Measurements from ENCODE around the gene SHLD1. TPM values are rescaled to one million over a fixed set of nuclear protein-coding genes. Genes with fewer than 3 reads are reported as not detected.

SHLD1 gene
- total and polyA plus RNA-seq, 2 donors (not counting 3 experiments of a cell fraction or from before 2014, with no cell fraction given), result 4.7 to 6.3 TPM

DNA sequence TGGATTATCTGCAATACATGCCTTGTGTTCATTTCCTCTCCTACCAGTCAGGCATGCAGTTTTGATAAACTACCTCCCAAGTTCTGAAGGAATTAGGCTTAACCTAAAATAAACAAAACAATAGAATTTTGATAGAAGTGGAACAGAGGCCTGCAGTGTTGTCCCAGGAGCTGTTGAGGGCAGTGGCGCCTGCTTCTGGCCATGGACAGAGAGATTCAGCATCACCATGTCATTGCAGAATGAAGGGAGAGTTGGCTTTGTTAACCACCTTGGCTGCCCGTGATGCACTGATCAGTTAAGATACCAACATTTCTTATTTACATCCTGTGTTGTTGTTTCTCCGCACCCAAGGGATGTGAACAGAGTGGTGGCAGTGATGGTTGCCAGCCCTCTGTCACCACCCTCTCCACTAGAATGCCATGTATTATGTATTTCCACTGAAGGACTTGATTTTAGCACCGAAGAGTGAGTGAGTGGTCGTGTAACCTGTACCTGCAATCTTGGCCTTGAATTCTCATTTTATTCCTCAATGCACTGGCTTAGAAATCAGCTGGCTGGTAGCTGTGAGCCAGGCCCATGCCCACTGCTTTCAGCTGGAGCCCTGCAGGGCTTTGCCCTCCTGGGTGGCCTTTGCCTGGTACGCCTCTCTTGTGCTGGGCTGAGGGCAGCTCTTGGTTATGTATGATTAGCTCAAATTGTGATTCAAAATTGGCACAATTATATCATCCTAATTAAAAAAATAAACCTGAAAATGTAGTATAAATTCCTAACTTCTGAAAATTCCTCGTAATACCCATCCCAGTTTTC is 56.5 kb downstream of the SHLD1 start:
- BruUV-seq (replicated peaks), result no TSS peak
- CTCF ChIA-PET, result interaction anchor here (1.4 kb wide), 1 partner anchor 249 kb away, joined by 4 read pairs; no protein-coding TSS in a partner anchor

GRCh38 chr20:5807431-5807830 is 57.2 kb downstream of the SHLD1 start:
- Histone ChIP-seq H3K36me3 (ENCODE audit: control insufficient read depth in 2 of 2, extremely low read depth in 1 of 2, insufficient read depth in 2 of 2, low read length in 2 of 2) (no peaks in the 10 kb centered on the region), H3K4me2 (ENCODE audit: insufficient read depth, low read length) (no peak overlapping the region), H2AFZ (ENCODE audit: low read depth, low read length) (no peak overlapping the region), H3K27me3 (ENCODE audit: control insufficient read depth in 2 of 2, insufficient read depth in 2 of 2, low read length in 2 of 2) (no peaks in the 10 kb centered on the region), H3K9me1 (replicated peaks; ENCODE audit: control insufficient read depth, extremely low read depth, insufficient read depth, low read length) (no peaks in the 10 kb centered on the region), H3K9ac (replicated peaks; ENCODE audit: extremely low read depth, insufficient read depth, low read length) (no peak overlapping the region), H3K79me2 (ENCODE audit: control insufficient read depth, insufficient read depth, low read length) (no peaks in the 10 kb centered on the region), H3K27ac (ENCODE audit: insufficient read depth, low read depth, low read length) (no peak overlapping the region), H3K9me3 (replicated peaks; ENCODE audit: control insufficient read depth, insufficient read depth, low read length) (no peaks in the 10 kb centered on the region), H3K4me3 (replicated peaks in 1 of 3; ENCODE audit: insufficient read depth in 1 of 3, low read depth in 1 of 3, low read length in 3 of 3) (no peak overlapping the region), H4K20me1 (replicated peaks; ENCODE audit: control insufficient read depth, extremely low read depth, insufficient read depth, low read length) (no peaks in the 10 kb centered on the region), H3K4me1 (ENCODE audit: control insufficient read depth, extremely low read depth, insufficient read depth, low read length) (peaks cover 14% of the 10 kb centered on the region)
- DNase-seq (ENCODE audit: low read depth, low spot score) (no peak), FAIRE-seq (no peak)
- CTCF ChIA-PET, result interaction anchor here (1.4 kb wide), 1 partner anchor 250 kb away, joined by 4 read pairs; no protein-coding TSS in a partner anchor
- intact Hi-C loops (cut with micrococcal nuclease) (no loop called here), dilution Hi-C loops (cut with MboI; ENCODE audit: extremely low pct_ligation_motif_present, low sequenced_read_pairs) (no loop called here)
- TF ChIP-seq MYC (IDR thresholded peaks at IDR 0.05; ENCODE audit: low read depth, low read length) (no peak), GATA2 (IDR thresholded peaks at IDR 0.05; ENCODE audit: insufficient read depth, insufficient read length, low read depth, low read length) (no peak), POLR2A (IDR thresholded peaks at IDR 0.05; ENCODE audit: low read depth, low read length) (no peak), EZH2 (IDR thresholded peaks at IDR 0.05; ENCODE audit: borderline replicate concordance, low read depth, low read length, severe bottlenecking) (no peak), POLR2AphosphoS5 (IDR thresholded peaks at IDR 0.05; ENCODE audit: insufficient read depth, low read depth, low read length) (no peak), JUN (IDR thresholded peaks at IDR 0.05; ENCODE audit: borderline replicate concordance, insufficient read depth, insufficient read length, low read depth) (no peak), FOS (IDR thresholded peaks at IDR 0.05; ENCODE audit: borderline replicate concordance, insufficient read depth, low read length) (no peak)
- TF ChIP-seq, protein P1, sequence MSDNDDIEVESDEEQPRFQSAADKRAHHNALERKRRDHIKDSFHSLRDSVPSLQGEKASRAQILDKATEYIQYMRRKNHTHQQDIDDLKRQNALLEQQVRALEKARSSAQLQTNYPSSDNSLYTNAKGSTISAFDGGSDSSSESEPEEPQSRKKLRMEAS (IDR thresholded peaks at IDR 0.05; ENCODE audit: insufficient read depth, insufficient read length), result no peak
- TF ChIP-seq, protein P2, sequence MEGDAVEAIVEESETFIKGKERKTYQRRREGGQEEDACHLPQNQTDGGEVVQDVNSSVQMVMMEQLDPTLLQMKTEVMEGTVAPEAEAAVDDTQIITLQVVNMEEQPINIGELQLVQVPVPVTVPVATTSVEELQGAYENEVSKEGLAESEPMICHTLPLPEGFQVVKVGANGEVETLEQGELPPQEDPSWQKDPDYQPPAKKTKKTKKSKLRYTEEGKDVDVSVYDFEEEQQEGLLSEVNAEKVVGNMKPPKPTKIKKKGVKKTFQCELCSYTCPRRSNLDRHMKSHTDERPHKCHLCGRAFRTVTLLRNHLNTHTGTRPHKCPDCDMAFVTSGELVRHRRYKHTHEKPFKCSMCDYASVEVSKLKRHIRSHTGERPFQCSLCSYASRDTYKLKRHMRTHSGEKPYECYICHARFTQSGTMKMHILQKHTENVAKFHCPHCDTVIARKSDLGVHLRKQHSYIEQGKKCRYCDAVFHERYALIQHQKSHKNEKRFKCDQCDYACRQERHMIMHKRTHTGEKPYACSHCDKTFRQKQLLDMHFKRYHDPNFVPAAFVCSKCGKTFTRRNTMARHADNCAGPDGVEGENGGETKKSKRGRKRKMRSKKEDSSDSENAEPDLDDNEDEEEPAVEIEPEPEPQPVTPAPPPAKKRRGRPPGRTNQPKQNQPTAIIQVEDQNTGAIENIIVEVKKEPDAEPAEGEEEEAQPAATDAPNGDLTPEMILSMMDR (IDR thresholded peaks at IDR 0.05; ENCODE audit: extremely low read depth in 1 of 2, insufficient read depth in 1 of 2, low read depth in 1 of 2, low read length in 2 of 2), result no peak
- BruUV-seq (replicated peaks), result no TSS peak
- POLR2A ChIA-PET, result no interaction called here

More for the DNA sequence above, 56.5 kb downstream of the SHLD1 start:
- DNase-seq (ENCODE audit: low read depth, low spot score), result peak; percentile 11
- Histone ChIP-seq H3K27me3 (ENCODE audit: control insufficient read depth in 2 of 2, insufficient read depth in 2 of 2, low read length in 2 of 2) (no peaks in the 10 kb centered on the region), H3K9ac (replicated peaks; ENCODE audit: extremely low read depth, insufficient read depth, low read length) (no peak overlapping the region), H3K4me1 (ENCODE audit: control insufficient read depth, extremely low read depth, insufficient read depth, low read length) (peaks cover 14% of the 10 kb centered on the region), H3K9me3 (replicated peaks; ENCODE audit: control insufficient read depth, insufficient read depth, low read length) (no peaks in the 10 kb centered on the region), H3K79me2 (ENCODE audit: control insufficient read depth, insufficient read depth, low read length) (no peaks in the 10 kb centered on the region), H3K27ac (ENCODE audit: insufficient read depth, low read depth, low read length) (no peak overlapping the region), H3K9me1 (replicated peaks; ENCODE audit: control insufficient read depth, extremely low read depth, insufficient read depth, low read length) (no peaks in the 10 kb centered on the region), H3K4me3 (replicated peaks in 1 of 3; ENCODE audit: insufficient read depth in 1 of 3, low read depth in 1 of 3, low read length in 3 of 3) (no peak overlapping the region), H3K4me2 (ENCODE audit: insufficient read depth, low read length) (no peak overlapping the region), H3K36me3 (ENCODE audit: control insufficient read depth in 2 of 2, extremely low read depth in 1 of 2, insufficient read depth in 2 of 2, low read length in 2 of 2) (no peaks in the 10 kb centered on the region), H2AFZ (ENCODE audit: low read depth, low read length) (no peak overlapping the region), H4K20me1 (replicated peaks; ENCODE audit: control insufficient read depth, extremely low read depth, insufficient read depth, low read length) (no peaks in the 10 kb centered on the region)
- TF ChIP-seq POLR2AphosphoS5 (IDR thresholded peaks at IDR 0.05; ENCODE audit: insufficient read depth, low read depth, low read length), result no peak
- TF ChIP-seq, protein P2 (IDR thresholded peaks at IDR 0.05; ENCODE audit: extremely low read depth in 1 of 2, insufficient read depth in 1 of 2, low read depth in 1 of 2, low read length in 2 of 2), result peak; percentile 15
- FAIRE-seq, result no peak
- POLR2A ChIA-PET, result no interaction called here
- dilution Hi-C loops (cut with MboI; ENCODE audit: extremely low pct_ligation_motif_present, low sequenced_read_pairs) (no loop called here), intact Hi-C loops (cut with micrococcal nuclease) (no loop called here)
